Cardiac septum (tissue), 1 donor: ENCODE measurements around the gene SSBP3. TPM values are rescaled to one million over a fixed set of nuclear protein-coding genes. Genes with fewer than 3 reads are reported as not detected.
"Not testable (repeated sequence)": the region's sequence is repeated elsewhere in the genome, so short reads cannot be mapped to it uniquely, and the experiment has no call there.

Experiments used
- DNase-seq: peaks from one replicate; pipeline ENCODE4 v3.0.0-alpha.2; 2020; ENCODE audit warnings: low spot score
- intact Hi-C: fragments of 100-400 bp; cut with DNase I; formaldehyde crosslinking; loops from one replicate; pipeline ENCODE4 v1.14.0; 2022
- total RNA-seq: library from RNA; stranded (reverse); fragmentation: NEBNext Ultra II Directional; extraction: Animal tissue kit (Norgen Biotek cat#: 25700); gene quantifications from one replicate; pipeline ENCODE4 v1.2.1, GENCODE V29; 2021
- donor health status: DM: no; HTN: no; CAD: no.

The SSBP3 gene
- total RNA-seq, 1 donor from 2014 or later, result 45.4 TPM

DNA sequence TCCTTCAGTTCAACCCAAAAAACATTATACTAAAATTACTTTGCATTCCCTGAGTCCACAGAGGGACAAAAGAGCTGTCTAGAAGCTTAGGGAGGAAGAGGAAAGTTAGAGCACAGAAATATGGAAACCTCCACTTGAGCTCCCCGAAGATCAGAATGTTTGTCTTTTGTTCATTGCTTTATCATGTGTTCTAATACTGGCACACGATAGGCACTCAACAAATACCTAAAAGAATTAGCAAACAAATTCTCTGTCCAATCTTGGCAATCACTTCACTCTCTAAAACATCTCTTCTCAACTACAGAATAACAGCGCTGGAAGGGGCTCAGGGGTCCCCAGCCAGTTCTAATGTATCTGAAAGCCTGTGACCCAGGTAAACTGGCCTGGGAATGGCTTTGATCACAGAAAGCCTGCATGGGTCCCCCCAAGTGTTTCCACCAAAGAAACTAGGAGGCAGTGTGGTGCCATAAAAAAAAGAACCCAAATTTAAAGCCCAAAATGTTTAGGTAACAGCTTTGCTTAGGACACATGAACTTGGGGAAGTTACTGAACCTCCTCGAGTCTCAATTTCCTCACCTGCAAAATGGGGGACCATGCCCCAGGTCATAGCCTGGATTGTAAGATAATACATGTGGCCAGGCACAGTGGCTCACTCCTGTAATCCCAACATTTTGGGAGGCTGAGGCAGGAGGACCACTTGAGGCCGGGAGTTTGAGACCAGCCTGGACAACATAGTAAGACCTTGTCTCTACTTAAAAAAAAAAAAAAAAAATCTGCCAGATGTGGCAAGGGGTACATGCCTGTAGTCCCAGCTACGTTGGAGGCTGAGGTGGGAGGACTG is 45.8 kb downstream of the SSBP3 start:
- DNase-seq, result no peak
- intact Hi-C loops, result no loop called here

DNA sequence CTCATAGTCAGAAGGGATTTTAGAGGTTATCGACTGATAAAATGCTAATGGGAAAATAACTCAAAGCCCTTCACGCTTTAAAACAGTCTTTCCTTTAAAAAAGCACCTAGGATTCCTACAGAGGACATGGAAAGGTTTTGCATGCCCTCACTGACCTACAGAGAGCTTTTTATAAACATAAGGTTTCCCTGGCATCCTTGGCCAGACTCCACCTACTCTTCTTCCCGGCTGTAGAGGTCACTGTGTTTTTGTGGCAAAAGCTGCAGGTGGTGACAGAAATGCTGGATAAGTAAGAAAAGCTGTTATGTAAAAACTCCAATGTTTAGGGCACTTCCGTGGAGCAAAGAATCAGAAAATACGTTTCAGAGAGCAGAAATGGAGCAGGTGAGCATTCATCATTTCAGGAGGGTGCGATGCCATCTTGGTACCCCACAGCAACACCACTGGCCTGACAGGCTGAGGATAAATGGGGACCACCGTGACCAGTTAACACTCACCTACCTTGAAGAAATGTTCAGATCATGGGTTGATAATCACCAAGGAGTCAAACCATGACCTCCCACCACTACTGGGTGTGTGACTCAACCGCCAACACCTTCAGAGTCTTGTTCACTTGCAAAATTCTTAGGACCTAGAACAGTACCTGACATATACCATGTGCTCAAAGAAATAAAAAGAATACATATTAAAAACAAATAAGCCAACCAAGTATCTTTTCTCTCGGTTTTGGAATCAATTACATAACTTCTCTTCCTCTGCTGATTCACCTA is 46.6 kb downstream of the SSBP3 start:
- intact Hi-C loops, result loop anchor here (2.0 to 5.0 kb wide), 5 partner anchors 37 to 129 kb away; partner anchors contain the start of gene SSBP3
- DNase-seq, result no peak

DNA sequence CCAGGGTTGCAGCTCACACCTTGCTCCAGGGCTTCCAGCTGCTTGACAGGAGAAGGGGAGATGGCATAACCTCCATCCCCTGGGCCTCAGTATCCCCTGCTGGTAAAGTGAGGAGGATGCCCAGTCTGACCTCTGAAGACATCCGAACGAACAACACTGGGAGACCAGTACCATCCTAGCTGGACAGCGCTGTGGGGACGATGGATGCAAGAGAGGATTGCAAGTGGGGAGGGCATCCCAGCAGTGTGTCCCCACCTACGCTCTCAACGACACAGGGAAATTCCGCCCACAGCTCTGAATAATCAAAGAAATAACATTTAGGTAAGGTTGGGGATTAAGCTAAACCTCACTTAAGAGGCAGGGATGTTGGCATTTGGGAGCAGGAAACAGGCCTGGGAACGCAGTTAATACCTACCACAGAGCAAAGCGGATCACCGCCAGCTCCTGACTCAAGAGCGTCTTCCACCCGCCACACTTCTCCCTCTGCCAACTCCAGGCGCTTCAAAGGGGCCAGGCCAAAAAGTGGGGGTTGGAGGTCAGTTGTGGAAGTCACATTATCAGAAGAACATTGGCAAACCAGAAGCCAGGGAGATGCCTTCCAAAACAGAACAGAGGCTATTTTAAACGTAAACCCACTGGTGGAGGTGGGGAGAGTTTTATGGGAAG is 47.6 kb downstream of the SSBP3 start:
- intact Hi-C loops, result loop anchor here (2.0 to 5.0 kb wide), 5 partner anchors 38 to 130 kb away; partner anchors contain the start of gene SSBP3
- DNase-seq, result no peak

DNA sequence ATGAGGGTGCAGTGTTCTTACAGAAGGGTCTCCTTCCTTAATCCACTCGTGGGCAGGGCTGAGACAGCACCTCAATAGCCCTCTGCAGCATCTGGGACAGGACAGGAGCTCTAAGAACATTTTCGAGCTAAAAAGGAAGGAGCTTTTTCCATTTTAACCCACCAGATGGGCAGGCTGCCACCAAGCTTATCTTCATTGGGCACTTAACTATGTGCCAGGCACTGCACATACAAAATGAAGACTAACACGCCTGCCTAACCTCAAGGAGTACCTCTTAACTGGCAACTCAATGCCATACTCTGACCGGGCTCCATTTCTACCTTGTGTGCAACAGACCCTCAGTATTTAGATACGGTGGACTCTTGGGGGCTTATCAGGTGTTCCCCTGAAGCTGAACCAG is 48.2 kb downstream of the SSBP3 start:
- DNase-seq, result no peak
- intact Hi-C loops, result loop anchor here (2.0 to 5.0 kb wide), 5 partner anchors 39 to 131 kb away; partner anchors contain the start of gene SSBP3

DNA sequence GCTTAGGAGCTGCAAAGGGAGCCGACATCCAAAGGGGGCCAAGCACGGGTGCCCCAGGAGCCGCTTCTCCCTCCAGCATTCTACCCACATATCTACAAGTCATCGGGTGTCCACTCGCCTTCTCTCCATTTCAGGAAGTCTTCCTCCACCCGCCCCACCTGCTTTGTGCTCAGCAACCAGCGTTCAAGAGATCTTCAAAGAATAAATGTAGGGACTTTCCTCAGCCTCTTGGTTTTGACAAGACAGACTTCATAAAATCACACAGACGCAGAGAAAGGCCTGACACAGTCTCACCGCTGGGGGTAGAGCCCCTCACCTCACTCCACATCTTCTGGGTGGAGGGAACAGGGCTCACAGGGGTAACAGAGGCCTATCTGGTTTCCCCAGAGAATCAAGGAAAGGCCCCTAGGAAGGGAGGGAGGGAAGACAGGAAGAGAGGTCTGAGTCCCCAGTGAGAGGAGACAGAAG is 49.5 kb downstream of the SSBP3 start:
- intact Hi-C loops, result loop anchor here (5.0 kb wide), 1 partner anchor 44 kb away; no protein-coding TSS in a partner anchor
- no peak for DNase-seq

DNA sequence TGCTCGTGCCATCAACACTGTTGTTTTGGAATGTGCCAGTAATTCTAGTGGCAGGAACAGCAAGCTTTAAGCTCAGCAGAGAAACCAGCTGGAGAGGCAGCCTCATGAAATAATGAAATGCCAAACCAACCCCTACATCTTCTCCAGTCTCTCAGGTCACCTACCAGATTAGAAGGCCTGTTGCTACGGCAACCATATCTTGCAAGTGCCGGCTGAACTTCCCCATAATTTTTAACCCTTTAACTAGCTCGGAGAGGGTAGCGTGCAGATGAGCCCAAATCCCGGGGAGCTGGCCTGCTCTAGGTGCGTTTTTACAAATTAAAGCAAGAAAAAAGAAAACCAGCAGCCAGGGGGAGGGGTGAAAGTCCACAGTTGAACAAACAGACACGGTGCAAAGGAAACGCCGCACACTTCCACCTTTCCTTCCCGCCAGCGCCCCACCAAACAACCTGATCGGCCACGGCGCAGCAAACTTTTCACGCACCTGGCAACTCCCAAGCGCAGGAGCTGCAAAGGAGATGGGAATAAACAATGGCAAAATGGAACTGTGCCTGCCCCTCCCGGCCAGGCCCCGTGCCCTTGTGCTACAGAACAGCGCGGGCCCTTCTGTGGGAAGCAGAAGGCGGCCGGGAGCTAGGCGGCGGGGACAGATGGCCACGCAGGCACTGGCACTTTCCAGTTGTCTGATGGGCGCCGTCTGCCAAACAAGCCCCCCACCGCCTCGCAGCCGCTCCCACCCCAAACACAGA is 50.1 kb downstream of the SSBP3 start:
- intact Hi-C loops, result loop anchor here (5.0 kb wide), 1 partner anchor 44 kb away; no protein-coding TSS in a partner anchor
- DNase-seq, result no peak

DNA sequence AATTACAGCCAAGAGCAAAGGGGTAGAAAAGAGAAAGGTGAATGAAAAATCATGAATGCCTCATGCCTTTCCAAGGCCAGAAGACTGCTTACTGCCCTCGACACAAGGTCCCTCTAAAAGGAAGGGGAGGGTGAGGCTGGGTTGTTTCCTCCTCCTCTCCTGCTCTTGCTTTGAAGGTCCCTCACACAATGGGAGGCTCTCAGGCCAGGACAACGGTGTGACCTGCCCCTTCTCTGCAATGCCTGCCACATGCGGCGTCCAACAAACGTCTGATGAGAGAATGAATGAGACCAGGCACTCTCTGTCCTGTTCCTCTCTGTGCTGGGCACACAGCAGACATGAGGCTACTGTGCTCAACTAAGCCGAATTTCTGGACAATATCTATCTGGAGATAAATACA is 51.3 kb downstream of the SSBP3 start:
- intact Hi-C loops, result loop anchor here (5.0 kb wide), 1 partner anchor 43 kb away; no protein-coding TSS in a partner anchor
- DNase-seq, result no peak

DNA sequence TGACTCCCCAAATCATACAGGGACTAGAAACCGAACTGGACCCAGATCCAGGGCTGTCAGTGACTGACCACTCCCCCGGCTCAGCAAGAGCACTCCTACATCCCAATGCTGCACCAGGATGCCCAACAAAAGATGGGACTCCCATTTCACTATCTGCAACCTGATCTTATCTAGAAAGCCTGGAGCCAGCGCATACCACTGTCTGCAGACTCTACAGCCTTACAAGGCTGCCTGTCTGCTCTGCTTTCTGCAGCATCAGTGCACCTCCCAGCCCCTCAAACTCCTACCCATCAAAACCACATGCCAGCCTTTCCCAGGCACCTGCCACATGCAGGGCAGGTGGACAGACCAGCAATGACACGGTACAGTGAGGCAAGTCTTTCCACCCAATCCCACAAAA is 52.2 kb downstream of the SSBP3 start:
- no peak for DNase-seq
- intact Hi-C loops, result no loop called here

DNA sequence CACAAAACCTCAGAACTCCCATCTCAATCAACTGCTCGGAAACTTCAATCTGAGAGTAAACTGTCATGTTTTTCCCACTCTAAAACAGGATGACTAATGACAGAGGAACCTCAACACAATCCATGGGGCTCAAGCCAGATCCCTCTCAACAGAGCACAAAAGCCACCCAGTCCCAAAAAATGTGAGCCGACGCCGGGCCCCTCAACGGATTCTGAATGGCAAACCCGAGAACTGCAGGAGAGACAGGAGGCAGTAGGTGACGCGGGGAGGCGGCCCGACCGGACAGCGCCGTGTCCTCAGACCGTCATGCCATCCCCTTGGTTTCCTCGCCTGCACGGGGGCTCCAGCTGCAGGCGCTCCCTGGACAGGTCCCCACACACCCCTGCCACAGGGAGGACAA is 53.4 kb downstream of the SSBP3 start:
- DNase-seq, result no peak

DNA sequence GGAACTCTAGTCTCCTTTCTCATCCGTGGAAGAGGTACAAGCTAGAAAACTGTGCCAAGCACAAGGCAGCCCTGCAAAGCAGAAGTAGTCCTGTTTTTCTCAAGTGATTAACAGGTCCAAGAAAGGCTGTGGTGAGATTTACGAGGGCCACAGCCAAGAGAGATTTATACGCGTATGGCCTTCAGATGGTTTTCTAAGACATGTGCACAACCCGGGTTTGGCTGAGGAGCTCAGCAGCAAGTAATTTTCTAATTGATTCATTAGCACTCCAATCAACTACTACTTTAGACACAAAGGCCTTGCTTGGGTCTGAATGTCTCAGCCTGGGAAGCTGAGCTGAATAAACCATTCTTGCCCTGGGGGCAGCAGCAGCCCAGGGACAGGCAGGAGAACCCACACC is 55.8 kb downstream of the SSBP3 start:
- intact Hi-C loops, result no loop called here
- no peak for DNase-seq

More for the DNA sequence above, 53.4 kb downstream of the SSBP3 start:
- intact Hi-C loops, result no loop called here

DNA sequence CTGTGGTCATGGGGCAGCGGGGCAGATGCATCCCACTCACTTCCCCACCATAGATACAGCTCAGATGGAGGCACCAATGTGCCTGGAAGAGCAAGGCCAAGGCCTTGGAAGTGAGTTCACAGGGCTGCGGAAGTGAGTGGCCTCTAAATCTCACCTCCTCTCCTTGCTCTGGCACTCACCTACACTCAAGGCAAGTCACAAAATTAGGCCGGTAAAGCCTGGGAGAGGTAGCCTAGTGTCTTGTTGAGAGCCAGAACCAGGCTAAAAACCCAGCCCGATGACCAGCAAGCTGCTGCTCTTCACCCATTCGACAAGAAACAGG is 57.5 kb downstream of the SSBP3 start:
- no peak for DNase-seq
- intact Hi-C loops, result no loop called here

DNA sequence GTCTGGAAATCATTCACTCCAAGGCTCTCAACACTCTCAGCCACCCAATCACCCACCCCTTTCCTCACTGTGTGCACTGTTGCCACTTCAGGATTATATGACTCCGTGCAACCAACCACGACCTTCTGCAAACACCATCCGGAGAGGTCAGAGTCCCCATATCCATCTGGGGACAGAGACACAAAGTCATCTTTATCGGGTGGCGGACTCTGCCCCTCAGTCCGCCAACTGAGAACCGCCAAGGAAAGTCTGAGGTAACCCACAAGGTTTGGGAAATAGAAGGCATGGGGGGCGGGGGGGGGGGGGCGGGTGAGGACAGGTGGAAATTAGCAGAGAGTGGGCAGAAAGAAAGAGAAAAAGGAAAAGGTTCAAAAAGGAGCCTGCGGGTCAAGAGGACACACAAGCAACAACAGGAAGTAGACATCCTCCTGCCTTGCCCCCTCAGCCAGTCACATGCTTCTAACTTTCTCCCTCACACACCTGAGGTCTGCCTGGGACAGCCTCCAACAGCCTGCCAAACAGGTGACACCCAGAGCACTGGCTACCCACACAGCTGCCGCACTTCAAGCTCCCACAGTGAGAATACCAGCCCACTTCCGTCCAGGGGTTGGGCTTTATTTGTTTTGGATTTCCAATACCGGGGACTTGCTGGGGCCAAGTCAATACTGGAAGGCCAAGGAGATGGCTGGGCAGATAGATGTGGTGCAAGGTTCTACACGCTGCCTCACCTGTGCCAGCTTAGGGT is 58.1 kb downstream of the SSBP3 start:
- intact Hi-C loops, result no loop called here
- DNase-seq, result no peak

DNA sequence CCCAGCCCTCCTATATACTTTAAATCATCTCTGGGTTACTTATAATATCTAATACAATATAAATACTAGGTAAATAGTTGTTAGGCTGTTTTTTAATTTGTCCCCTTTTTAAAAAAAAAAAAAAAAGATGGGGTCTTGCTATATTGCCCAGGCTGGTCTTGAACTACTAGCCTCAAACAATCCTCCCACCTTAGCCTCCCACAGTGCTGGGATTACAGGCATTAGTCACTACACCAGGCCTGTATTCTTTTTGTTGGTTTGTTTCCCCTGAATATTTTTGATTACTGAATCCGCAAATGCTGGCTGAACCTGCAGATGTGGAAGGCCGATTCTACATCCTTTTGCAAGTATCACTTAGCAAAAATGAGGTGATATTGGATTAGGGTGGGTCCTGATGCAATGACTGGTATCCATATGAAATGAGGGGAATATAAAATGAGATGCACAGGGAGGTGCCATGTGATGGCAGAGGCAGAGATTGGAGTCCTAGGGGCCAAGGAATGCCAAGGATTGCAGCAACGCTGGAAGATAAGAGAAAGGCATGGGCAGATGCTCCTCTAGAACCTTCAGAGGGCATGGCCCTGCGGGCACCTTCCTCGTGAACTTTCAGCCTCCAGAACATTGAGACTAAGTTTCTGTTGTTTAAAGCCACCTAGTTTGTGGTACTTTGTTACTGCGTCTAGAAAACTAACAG is 58.8 kb downstream of the SSBP3 start:
- intact Hi-C loops, result no loop called here
- DNase-seq, result no peak

DNA sequence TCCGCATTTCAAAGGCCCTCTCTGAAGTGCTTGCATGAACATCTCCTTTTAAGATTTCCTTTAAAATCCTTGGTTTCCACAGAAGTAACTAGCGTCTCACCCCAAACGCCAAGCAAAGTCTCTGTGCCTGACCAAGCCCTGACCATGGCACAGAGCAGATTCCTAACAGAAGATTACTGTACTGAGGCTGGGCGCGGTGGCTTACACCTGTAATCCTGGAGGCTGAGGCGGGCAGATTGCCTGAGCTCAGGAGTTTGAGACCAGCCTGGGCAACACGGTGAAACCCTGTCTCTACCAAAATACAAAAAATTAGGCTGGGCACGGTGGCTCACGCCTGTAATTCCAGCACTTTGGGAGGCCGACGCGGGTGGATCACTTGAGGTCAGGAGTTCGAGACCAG is 60.6 kb downstream of the SSBP3 start:
- intact Hi-C loops, DNase-seq: not testable (repeated sequence)

DNA sequence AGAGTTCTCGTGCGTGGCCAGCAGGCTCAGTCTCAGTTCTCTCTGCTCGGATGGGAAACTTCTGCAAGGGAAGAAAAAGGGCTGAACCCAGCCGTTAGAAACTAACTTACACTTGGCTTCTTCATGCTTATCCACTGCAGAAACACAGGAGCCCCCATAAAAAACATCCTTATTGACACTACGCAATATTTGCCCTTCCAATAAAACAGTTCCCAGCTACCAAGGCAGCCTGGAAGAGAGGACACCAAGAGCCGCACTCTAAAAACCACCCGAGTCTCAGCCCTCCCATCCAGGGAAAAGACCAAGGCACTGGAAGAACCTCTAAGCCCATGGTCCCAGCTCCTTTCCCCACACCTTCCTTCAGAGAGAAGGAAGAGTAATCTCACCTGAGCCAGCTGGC is 61.1 kb downstream of the SSBP3 start:
- DNase-seq, result no peak

DNA sequence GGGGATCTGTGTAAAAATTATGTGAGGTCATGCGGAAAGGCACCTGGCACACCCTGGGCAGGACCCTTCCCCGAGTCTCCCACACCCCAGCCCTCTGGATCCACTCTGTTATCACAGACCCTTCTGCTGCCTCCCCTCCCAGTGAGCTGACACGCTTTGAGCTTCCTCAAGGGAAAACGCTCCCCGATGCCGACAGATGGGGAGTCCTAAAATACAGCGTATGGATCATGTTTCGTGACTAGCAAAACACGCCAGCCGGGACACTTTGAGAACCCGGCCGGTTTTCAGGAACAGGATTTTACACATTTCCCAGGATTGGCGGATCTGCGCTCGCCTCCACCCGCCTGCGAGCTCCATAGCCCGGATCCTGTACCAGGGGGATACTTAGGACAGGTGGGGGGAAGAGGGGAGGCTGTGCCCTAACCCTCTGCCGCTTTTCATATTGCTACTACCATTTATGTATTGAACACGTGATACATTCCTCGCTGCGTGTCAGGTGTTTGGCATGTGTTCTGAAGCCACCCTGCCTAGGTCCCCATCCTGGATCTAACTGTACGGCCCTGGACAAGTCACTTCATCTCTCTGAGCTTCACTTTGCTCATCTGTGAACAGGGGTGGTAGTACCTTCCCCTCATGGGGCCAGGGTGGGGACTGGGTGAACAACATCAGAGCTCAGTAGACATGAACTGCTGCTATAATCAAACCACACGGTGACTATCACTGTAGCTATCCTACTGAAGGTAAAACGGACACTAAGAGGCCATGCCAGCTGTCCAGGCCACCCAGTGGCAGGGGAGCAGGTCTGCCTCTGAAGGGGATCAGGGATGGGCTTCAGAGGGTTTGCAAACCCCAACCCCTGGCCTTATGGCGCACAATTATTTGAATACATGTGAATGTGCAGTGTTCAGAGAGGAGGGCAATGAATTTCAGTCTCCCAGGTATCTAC is 63.2 kb downstream of the SSBP3 start:
- intact Hi-C loops, result no loop called here
- DNase-seq, result no peak

More for the DNA sequence above, 61.1 kb downstream of the SSBP3 start:
- intact Hi-C loops, result no loop called here

DNA sequence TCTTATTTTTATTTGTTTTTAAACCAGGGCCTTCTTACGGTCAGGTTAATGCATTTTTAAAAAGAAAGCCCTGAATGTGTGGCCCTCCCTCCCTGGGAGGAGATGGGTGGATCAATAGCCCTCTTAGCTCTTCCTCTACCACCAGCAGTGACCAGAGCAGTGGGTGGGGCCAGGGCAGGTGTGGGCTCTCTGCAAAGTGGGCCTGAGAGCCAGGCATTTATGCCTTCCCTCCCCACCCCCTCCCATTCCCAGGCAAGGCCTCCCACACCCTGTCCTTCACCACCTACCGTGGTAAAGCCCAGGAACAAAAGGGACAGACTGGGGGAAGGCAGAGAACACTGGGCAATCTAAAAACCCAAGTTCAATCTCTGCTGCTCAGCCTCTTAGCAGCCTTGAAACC is 63.9 kb downstream of the SSBP3 start:
- no peak for DNase-seq

More for the DNA sequence above, 63.9 kb downstream of the SSBP3 start:
- intact Hi-C loops, result no loop called here
